Right ventricle myocardium superior (tissue), 1 donor: ENCODE data around the gene ERMAP. TPM values are rescaled to one million over a fixed set of nuclear protein-coding genes. Genes with fewer than 3 reads are reported as not detected.

Source experiments
- total RNA-seq: library from RNA; stranded (reverse); fragmentation: NEBNext Ultra II Directional; extraction: Animal tissue kit (Norgen Biotek cat#: 25700); gene quantifications from one replicate; pipeline ENCODE4 v1.2.1, GENCODE V29; 2021
- donor health status: DM: no; HTN: yes; CAD: no; lungs with severe emphysema.

Gene ERMAP
- total RNA-seq, 1 donor from 2014 or later = 3.6 TPM

Other genes starting within 250 kb of the ERMAP start
- 17.6 TPM for gene PPIH, start 158.7 kb upstream of the ERMAP start, total RNA-seq
- gene YBX1, start 134.7 kb upstream of the ERMAP start, total RNA-seq = 800 TPM
- gene CLDN19, start 76.9 kb upstream of the ERMAP start, total RNA-seq = not detected
- gene P3H1, start 50.1 kb upstream of the ERMAP start, total RNA-seq = 6.7 TPM
- 7.6 TPM for gene C1orf50, start 49.9 kb upstream of the ERMAP start, total RNA-seq
- gene TMEM269, start 32.1 kb upstream of the ERMAP start, total RNA-seq = not detected
- gene SVBP, start 275 bp downstream of the ERMAP start, total RNA-seq = 9.6 TPM
- 8.5 TPM for gene ZNF691, start 29.5 kb downstream of the ERMAP start, total RNA-seq
- 41.2 TPM for gene SLC2A1, start 141.7 kb downstream of the ERMAP start, total RNA-seq